HG03520 (cell line): Measurements from ENCODE around the gene CCDC178.

Experiments
- ATAC-seq: cut with Tn5 transposase; IDR thresholded peaks from one replicate; pipeline ENCODE4 v1.9.1; 2021; ENCODE audit warnings: mild to moderate bottlenecking, moderate library complexity; ENCODE audit not compliant: unreplicated experiment

Gene CCDC178

DNA sequence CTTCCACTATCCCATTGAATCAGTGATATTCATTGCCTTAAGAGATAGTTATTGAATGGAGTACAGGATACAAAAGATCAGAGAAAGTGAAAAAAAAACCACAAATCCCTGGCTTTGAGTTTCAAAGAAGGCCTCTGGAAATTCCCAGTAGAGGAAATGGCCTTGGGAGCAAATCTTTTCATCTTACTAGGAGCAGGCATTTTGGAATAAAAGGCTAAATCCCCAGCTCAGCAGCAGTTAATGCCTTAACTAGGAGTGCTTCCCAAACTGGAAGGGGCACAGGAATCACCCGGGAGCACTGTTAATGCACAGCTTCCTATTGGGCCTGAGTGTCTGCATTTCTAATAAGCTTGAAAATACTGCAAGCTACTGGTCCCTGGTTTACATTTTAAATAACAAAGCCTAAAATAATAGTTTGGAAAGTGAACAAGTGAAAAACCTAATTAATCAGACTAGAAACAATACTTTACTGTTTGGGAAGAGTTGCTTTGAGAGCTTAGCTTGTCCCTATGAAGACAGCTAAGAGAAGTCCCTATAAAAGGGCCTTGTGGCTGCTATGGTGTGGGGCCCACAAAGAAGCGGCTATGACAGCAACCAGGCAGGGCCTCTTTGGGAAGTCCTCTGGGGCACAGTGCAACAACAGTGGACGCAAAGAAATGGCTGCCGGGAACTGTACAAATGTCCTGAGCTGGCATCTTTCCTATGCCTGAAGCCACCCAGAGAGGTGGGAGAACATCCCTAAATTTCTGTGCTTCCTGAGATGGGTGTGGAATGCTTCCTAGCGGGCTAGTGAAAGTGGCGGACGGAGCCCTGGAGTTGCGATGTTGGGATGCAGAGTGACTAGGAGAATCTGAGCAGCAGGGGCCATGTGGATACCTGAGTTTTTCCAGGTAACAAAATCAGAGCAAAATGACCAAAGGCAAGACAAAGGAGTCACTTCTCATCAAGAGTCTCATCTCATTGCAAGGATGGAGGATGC lies 550.6 kb downstream of the CCDC178 start:
- ATAC-seq = no peak

DNA sequence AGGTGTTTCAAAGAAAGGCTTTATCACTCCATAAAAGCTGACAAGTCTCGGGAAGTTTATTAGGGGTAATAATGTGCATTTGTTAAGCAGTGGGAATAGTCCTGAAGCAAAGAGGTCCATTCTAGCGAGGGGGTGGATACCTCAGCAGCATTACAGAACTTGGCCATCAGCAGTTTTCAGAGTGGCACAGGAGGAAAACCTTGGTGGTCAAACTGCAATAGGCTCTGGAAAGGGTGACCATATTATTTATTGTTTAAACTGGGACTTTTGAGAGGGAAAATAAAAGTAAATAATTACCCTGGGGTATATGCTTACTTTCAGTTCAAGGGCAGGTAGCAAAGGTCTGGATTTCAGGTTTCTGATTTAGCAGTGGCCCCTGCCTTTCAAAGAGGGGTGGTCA lies 552.2 kb downstream of the CCDC178 start:
- no peak for ATAC-seq
